22Rv1 (cell line): ENCODE data around the gene TMEM87B.

Source experiments
- ZFX ChIP-seq: fragments of 450-650 bp; IDR thresholded peaks from 2 replicates; pipeline ENCODE4 v1.6.1; 2017; ENCODE audit warnings: antibody characterized with exemption, borderline replicate concordance
- TF ChIP-seq, protein P1 (sequence below): fragments of 450-650 bp; IDR thresholded peaks from 2 replicates; pipeline ENCODE4 v1.5.1; 2017; ENCODE audit warnings: mild to moderate bottlenecking

DNA sequence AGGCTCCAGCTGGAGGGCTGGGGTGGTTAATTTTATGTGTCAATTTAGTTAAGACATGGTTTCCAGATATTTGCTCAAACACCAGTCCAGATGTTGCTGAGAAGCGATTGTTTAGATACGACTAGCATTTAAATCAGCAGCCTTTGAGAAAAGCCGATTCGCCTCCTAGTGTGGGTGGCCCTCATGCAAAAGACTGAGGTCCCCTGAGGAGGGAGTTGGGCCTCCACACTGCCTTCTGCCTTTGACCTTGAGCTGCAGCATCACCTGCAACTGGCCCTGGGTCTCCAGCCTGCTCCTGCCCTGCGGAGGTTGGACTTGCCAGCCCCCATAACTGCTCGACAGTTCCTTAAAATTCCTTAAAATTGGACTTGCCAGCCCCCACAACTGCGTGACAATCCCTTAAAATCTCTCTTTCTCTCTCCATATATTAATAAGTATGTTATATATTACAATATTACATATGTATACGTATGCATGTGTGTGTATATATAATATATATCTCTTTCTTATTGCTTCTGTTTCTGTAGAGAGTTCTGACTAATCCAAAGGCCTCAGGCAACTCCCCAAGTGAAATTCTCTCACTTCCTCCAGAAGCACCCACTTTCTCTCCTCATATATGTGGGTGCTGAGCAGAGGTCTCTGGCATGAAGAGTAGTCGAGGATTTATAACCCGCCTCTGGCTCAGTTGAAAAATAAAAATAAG, 97.6 kb downstream of the TMEM87B start:
- TF ChIP-seq, protein P1, sequence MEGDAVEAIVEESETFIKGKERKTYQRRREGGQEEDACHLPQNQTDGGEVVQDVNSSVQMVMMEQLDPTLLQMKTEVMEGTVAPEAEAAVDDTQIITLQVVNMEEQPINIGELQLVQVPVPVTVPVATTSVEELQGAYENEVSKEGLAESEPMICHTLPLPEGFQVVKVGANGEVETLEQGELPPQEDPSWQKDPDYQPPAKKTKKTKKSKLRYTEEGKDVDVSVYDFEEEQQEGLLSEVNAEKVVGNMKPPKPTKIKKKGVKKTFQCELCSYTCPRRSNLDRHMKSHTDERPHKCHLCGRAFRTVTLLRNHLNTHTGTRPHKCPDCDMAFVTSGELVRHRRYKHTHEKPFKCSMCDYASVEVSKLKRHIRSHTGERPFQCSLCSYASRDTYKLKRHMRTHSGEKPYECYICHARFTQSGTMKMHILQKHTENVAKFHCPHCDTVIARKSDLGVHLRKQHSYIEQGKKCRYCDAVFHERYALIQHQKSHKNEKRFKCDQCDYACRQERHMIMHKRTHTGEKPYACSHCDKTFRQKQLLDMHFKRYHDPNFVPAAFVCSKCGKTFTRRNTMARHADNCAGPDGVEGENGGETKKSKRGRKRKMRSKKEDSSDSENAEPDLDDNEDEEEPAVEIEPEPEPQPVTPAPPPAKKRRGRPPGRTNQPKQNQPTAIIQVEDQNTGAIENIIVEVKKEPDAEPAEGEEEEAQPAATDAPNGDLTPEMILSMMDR = no peak
- no peak for TF ChIP-seq ZFX
